K562 (cell line): ENCODE results near the gene CRYBG3.

Experiments
- IRF9 ChIP-seq: fragments of 450-650 bp; IDR thresholded peaks from 2 replicates; pipeline ENCODE4 v1.6.1; 2016; ENCODE audit warnings: missing biosample characterization, missing genetic modification characterization
- KLF16 ChIP-seq: IDR thresholded peaks from 2 replicates; pipeline ENCODE4 v1.6.1; 2016; ENCODE audit warnings: antibody characterized with exemption
- NFE2 ChIP-seq: IDR thresholded peaks from 2 replicates; pipeline ENCODE4 v1.6.1; 2014; ENCODE audit warnings: antibody characterized with exemption, low read depth
- POLR2AphosphoS5 ChIP-seq: IDR thresholded peaks from 2 replicates; pipeline ENCODE4 v1.6.1; 2011; ENCODE audit warnings: mild to moderate bottlenecking, low read depth, low read length, moderate library complexity; ENCODE audit not compliant: control insufficient read depth, insufficient read depth
- TRIM24 ChIP-seq, 2 experiments: fragments of 450-650 bp; IDR thresholded peaks; 2 replicates each; pipeline ENCODE4 v1.6.1; 2016
- TF ChIP-seq, protein P1 (sequence below): fragments of 250-450 bp; sonication (Bioruptor Pico); IDR thresholded peaks from 2 replicates; pipeline ENCODE4 v1.5.0; 2020; ENCODE audit warnings: mild to moderate bottlenecking
- TF ChIP-seq, protein P2 (sequence below), 3 experiments: IDR thresholded peaks in 2 of 3; conservative IDR thresholded peaks in 1 of 3; 2 replicates each; pipeline ENCODE4 v1.5.1; 2011 to 2012; ENCODE audit warnings: low read length in 3 of 3, mild to moderate bottlenecking in 3 of 3, control low read depth in 2 of 3, improper control_type of control experiment in 1 of 3, inconsistent platforms in 1 of 3, low read depth in 1 of 3, mixed read lengths in 1 of 3, moderate library complexity in 1 of 3; ENCODE audit not compliant: insufficient read depth in 2 of 3

GRCh38 chr3:97863775-97864174 lies 42.0 kb downstream of the CRYBG3 start:
- TF ChIP-seq POLR2AphosphoS5 (no peak), KLF16 (no peak), NFE2 (no peak), TRIM24 (IDR thresholded peaks at IDR 0.05) (no peak), IRF9 (tag) (no peak)
- TF ChIP-seq, protein P1, sequence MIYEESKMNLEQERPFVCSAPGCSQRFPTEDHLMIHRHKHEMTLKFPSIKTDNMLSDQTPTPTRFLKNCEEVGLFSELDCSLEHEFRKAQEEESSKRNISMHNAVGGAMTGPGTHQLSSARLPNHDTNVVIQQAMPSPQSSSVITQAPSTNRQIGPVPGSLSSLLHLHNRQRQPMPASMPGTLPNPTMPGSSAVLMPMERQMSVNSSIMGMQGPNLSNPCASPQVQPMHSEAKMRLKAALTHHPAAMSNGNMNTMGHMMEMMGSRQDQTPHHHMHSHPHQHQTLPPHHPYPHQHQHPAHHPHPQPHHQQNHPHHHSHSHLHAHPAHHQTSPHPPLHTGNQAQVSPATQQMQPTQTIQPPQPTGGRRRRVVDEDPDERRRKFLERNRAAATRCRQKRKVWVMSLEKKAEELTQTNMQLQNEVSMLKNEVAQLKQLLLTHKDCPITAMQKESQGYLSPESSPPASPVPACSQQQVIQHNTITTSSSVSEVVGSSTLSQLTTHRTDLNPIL (CRISPR knock-in tag), result no peak
- TF ChIP-seq, protein P2, sequence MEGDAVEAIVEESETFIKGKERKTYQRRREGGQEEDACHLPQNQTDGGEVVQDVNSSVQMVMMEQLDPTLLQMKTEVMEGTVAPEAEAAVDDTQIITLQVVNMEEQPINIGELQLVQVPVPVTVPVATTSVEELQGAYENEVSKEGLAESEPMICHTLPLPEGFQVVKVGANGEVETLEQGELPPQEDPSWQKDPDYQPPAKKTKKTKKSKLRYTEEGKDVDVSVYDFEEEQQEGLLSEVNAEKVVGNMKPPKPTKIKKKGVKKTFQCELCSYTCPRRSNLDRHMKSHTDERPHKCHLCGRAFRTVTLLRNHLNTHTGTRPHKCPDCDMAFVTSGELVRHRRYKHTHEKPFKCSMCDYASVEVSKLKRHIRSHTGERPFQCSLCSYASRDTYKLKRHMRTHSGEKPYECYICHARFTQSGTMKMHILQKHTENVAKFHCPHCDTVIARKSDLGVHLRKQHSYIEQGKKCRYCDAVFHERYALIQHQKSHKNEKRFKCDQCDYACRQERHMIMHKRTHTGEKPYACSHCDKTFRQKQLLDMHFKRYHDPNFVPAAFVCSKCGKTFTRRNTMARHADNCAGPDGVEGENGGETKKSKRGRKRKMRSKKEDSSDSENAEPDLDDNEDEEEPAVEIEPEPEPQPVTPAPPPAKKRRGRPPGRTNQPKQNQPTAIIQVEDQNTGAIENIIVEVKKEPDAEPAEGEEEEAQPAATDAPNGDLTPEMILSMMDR (IDR thresholded peaks at IDR 0.05 in 2 of 3, conservative IDR thresholded peaks at IDR 0.05 in 1 of 3; ENCODE audit: insufficient read depth in 2 of 3, low read depth in 1 of 3, low read length in 3 of 3), result no peak
